GM10847 (cell line): ENCODE results near the gene KRTAP20-4.

Experiments used
- POLR2A ChIP-seq: IDR thresholded peaks from 2 replicates; pipeline ENCODE4 v1.6.1; 2011; ENCODE audit not compliant: insufficient read length; ENCODE audit errors: extremely low read depth

Gene KRTAP20-4

GRCh38 chr21:30620522-30620921, at the start of gene KRTAP20-4:
TSS of gene KRTAP20-4 (plus strand) at chr21:30620627.
- no peak for TF ChIP-seq POLR2A

GRCh38 chr21:30577766-30578165, 42.7 kb upstream of the KRTAP20-4 start:
- TF ChIP-seq POLR2A: no peak

GRCh38 chr21:30579346-30579745, 41.1 kb upstream of the KRTAP20-4 start:
- no peak for TF ChIP-seq POLR2A

- TF ChIP-seq POLR2A: no peak
These were observed 40.3 kb upstream of the KRTAP20-4 start for GRCh38 chr21:30580132-30580531.

- no peak for TF ChIP-seq POLR2A
These were observed 37.6 kb upstream of the KRTAP20-4 start for GRCh38 chr21:30582870-30583269.

GRCh38 chr21:30590297-30590696, 30.1 kb upstream of the KRTAP20-4 start, which contains the start of gene KRTAP22-2:
TSS of gene KRTAP22-2 (minus strand) at chr21:30590397.
- no peak for TF ChIP-seq POLR2A

- no peak for TF ChIP-seq POLR2A
These were observed 28.3 kb upstream of the KRTAP20-4 start, which contains the start of gene KRTAP6-3 for GRCh38 chr21:30592140-30592539. TSS of gene KRTAP6-3 (plus strand) at chr21:30592440. CDS start at chr21:30592446, 6 bp downstream.

- no peak for TF ChIP-seq POLR2A
These were observed 21.6 kb upstream of the KRTAP20-4 start, which contains the start of gene KRTAP6-2 for GRCh38 chr21:30598802-30599201. TSS of gene KRTAP6-2 (minus strand) at chr21:30598902. CDS start at chr21:30598874, 28 bp downstream.

GRCh38 chr21:30600787-30601186, 19.6 kb upstream of the KRTAP20-4 start, which contains the start of gene KRTAP22-1:
TSS of gene KRTAP22-1 (plus strand) at chr21:30601087.
- no peak for TF ChIP-seq POLR2A

GRCh38 chr21:30605968-30606367, 14.5 kb upstream of the KRTAP20-4 start:
- TF ChIP-seq POLR2A: no peak

- no peak for TF ChIP-seq POLR2A
These were observed 8.3 kb upstream of the KRTAP20-4 start for GRCh38 chr21:30612132-30612531.

GRCh38 chr21:30613836-30614235, 6.6 kb upstream of the KRTAP20-4 start, which contains the start of gene KRTAP6-1:
TSS of gene KRTAP6-1 (minus strand) at chr21:30613930. CDS start at chr21:30613904, 26 bp downstream.
- TF ChIP-seq POLR2A: no peak

GRCh38 chr21:30615199-30615598, 5.2 kb upstream of the KRTAP20-4 start:
- TF ChIP-seq POLR2A: no peak

GRCh38 chr21:30616125-30616524, 4.3 kb upstream of the KRTAP20-4 start, which contains the start of gene KRTAP20-1:
TSS of gene KRTAP20-1 (plus strand) at chr21:30616425. CDS start at chr21:30616455, 30 bp downstream.
- TF ChIP-seq POLR2A: no peak

GRCh38 chr21:30620080-30620479, 347 bp upstream of the KRTAP20-4 start:
- no peak for TF ChIP-seq POLR2A

GRCh38 chr21:30623362-30623761, 2.9 kb downstream of the KRTAP20-4 start:
- TF ChIP-seq POLR2A: no peak
